ENCODE measurements around the gene DOCK4. TPM values are rescaled to one million over a fixed set of nuclear protein-coding genes. Genes with fewer than 3 reads are reported as not detected.

The DOCK4 gene
- total RNA-seq, 1 donor from 2014 or later = 32.2 TPM

- FAIRE-seq (no peak), DNase-seq (ENCODE audit: low read depth) (no peak)
- Mint-ChIP-seq H3K9me3 (ENCODE audit: unreplicated experiment) (no peaks in the 10 kb centered on the region), H3K27ac (ENCODE audit: unreplicated experiment) (no peak overlapping the region), H3K4me1 (ENCODE audit: low read depth, unreplicated experiment) (peaks cover 25% of the 10 kb centered on the region), H3K36me3 (ENCODE audit: low read depth, unreplicated experiment) (no peaks in the 10 kb centered on the region), H3K27me3 (ENCODE audit: low read depth, unreplicated experiment) (no peaks in the 10 kb centered on the region), H3K4me3 (ENCODE audit: unreplicated experiment) (no peak overlapping the region)
- H4K20me1 ChIP-seq (ENCODE audit: insufficient read depth, low read length) = no peaks in the 10 kb centered on the region
- TF ChIP-seq CTCF (IDR thresholded peaks at IDR 0.05; ENCODE audit: insufficient read depth, low read depth, low read length) (no peak), EZH2 (IDR thresholded peaks at IDR 0.05; ENCODE audit: insufficient read depth, low read length) (no peak)
- H3K27ac ChIP-seq (ENCODE audit: low read depth, low read length) = no peak overlapping the region
- H3K9me3 ChIP-seq (ENCODE audit: insufficient read depth, low read depth, low read length) = no peaks in the 10 kb centered on the region
- H3K9ac ChIP-seq (ENCODE audit: low read length) = no peak overlapping the region
- H2AFZ ChIP-seq (ENCODE audit: low read depth, low read length) = no peak overlapping the region
- H3K27me3 ChIP-seq (ENCODE audit: insufficient read depth, low read length) = no peaks in the 10 kb centered on the region
- no peaks in the 10 kb centered on the region for H3K36me3 ChIP-seq (ENCODE audit: insufficient read depth, low read length)
- no peaks in the 10 kb centered on the region for H3K4me1 ChIP-seq (ENCODE audit: insufficient read depth, low read length)
- H3K4me2 ChIP-seq (ENCODE audit: low read length) = no peak overlapping the region
- no peak overlapping the region for H3K4me3 ChIP-seq (ENCODE audit: insufficient read depth, low read depth, low read length)
- no peaks in the 10 kb centered on the region for H3K79me2 ChIP-seq (ENCODE audit: insufficient read depth, low read length)
These were observed 116.6 kb downstream of the DOCK4 start for GRCh38 chr7:112089551-112089950.

- Mint-ChIP-seq H3K4me1 (ENCODE audit: low read depth, unreplicated experiment) (peaks cover 34% of the 10 kb centered on the region), H3K27ac (ENCODE audit: unreplicated experiment) (no peak overlapping the region), H3K4me3 (ENCODE audit: unreplicated experiment) (no peak overlapping the region), H3K9me3 (ENCODE audit: unreplicated experiment) (no peaks in the 10 kb centered on the region), H3K36me3 (ENCODE audit: low read depth, unreplicated experiment) (no peaks in the 10 kb centered on the region), H3K27me3 (ENCODE audit: low read depth, unreplicated experiment) (no peaks in the 10 kb centered on the region)
- Histone ChIP-seq H3K4me3 (ENCODE audit: insufficient read depth, low read depth, low read length) (no peak overlapping the region), H3K27ac (ENCODE audit: low read depth, low read length) (no peak overlapping the region), H3K79me2 (ENCODE audit: insufficient read depth, low read length) (no peaks in the 10 kb centered on the region), H3K4me2 (ENCODE audit: low read length) (no peak overlapping the region), H3K36me3 (ENCODE audit: insufficient read depth, low read length) (no peaks in the 10 kb centered on the region), H3K27me3 (ENCODE audit: insufficient read depth, low read length) (no peaks in the 10 kb centered on the region), H3K4me1 (ENCODE audit: insufficient read depth, low read length) (peaks cover 2% of the 10 kb centered on the region), H3K9me3 (ENCODE audit: insufficient read depth, low read depth, low read length) (no peaks in the 10 kb centered on the region), H4K20me1 (ENCODE audit: insufficient read depth, low read length) (no peaks in the 10 kb centered on the region), H3K9ac (ENCODE audit: low read length) (no peak overlapping the region), H2AFZ (ENCODE audit: low read depth, low read length) (no peak overlapping the region)
- FAIRE-seq (no peak), DNase-seq (ENCODE audit: low read depth) (no peak)
- no peak for TF ChIP-seq CTCF (IDR thresholded peaks at IDR 0.05; ENCODE audit: insufficient read depth, low read depth, low read length)
- TF ChIP-seq EZH2 (IDR thresholded peaks at IDR 0.05; ENCODE audit: insufficient read depth, low read length) = no peak
These were observed 117.6 kb downstream of the DOCK4 start for GRCh38 chr7:112088484-112089016.

GRCh38 chr7:112086496-112087254 is 119.5 kb downstream of the DOCK4 start:
- Histone ChIP-seq H3K36me3 (ENCODE audit: insufficient read depth, low read length) (no peaks in the 10 kb centered on the region), H3K4me2 (ENCODE audit: low read length) (no peak overlapping the region), H3K4me1 (ENCODE audit: insufficient read depth, low read length) (peaks cover 2% of the 10 kb centered on the region), H3K9me3 (ENCODE audit: insufficient read depth, low read depth, low read length) (no peaks in the 10 kb centered on the region), H3K9ac (ENCODE audit: low read length) (no peak overlapping the region), H3K27ac (ENCODE audit: low read depth, low read length) (no peak overlapping the region), H3K4me3 (ENCODE audit: insufficient read depth, low read depth, low read length) (no peak overlapping the region), H2AFZ (ENCODE audit: low read depth, low read length) (no peak overlapping the region), H3K79me2 (ENCODE audit: insufficient read depth, low read length) (peaks cover 3% of the 10 kb centered on the region), H4K20me1 (ENCODE audit: insufficient read depth, low read length) (no peaks in the 10 kb centered on the region), H3K27me3 (ENCODE audit: insufficient read depth, low read length) (no peaks in the 10 kb centered on the region)
- Mint-ChIP-seq H3K4me3 (ENCODE audit: unreplicated experiment) (no peak overlapping the region), H3K36me3 (ENCODE audit: low read depth, unreplicated experiment) (no peaks in the 10 kb centered on the region), H3K4me1 (ENCODE audit: low read depth, unreplicated experiment) (peaks cover 32% of the 10 kb centered on the region), H3K9me3 (ENCODE audit: unreplicated experiment) (no peaks in the 10 kb centered on the region), H3K27ac (ENCODE audit: unreplicated experiment) (no peak overlapping the region), H3K27me3 (ENCODE audit: low read depth, unreplicated experiment) (no peaks in the 10 kb centered on the region)
- FAIRE-seq (no peak), DNase-seq (ENCODE audit: low read depth) (no peak)
- TF ChIP-seq CTCF (IDR thresholded peaks at IDR 0.05; ENCODE audit: insufficient read depth, low read depth, low read length) (no peak), EZH2 (IDR thresholded peaks at IDR 0.05; ENCODE audit: insufficient read depth, low read length) (no peak)
